GM11168 (cell line): ENCODE results near the gene HAL.

Source experiments
- in situ Hi-C: fragments of 300-500 bp; cut with MboI; formaldehyde crosslinking; loops from one replicate; pipeline ENCODE4 v1.12.0; 2022; ENCODE audit warnings: low sequenced_read_pairs; ENCODE audit not compliant: unreplicated experiment

The HAL gene

DNA sequence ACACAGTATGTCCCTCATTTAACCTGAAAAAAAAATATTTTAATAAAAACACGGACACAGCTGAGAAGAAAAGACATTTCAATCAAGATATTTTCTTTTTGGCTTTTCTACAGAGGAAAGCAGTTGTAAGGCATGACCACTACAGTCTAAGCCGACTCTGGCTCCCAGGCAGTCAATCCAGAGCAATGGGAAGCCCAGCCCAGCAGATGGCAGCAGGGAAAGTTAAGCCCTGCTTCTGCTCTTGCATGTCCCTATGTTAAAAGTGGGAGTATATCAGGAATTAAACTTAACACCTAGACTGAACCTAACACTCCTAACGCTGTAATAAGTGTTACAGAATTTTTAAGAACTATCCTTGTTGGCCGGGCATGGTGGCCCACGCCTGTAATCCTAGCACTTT is 19.5 kb upstream of the HAL start:
- in situ Hi-C loops = loop anchor here (10.0 kb wide), 1 partner anchor 101 kb away; no protein-coding TSS in a partner anchor

DNA sequence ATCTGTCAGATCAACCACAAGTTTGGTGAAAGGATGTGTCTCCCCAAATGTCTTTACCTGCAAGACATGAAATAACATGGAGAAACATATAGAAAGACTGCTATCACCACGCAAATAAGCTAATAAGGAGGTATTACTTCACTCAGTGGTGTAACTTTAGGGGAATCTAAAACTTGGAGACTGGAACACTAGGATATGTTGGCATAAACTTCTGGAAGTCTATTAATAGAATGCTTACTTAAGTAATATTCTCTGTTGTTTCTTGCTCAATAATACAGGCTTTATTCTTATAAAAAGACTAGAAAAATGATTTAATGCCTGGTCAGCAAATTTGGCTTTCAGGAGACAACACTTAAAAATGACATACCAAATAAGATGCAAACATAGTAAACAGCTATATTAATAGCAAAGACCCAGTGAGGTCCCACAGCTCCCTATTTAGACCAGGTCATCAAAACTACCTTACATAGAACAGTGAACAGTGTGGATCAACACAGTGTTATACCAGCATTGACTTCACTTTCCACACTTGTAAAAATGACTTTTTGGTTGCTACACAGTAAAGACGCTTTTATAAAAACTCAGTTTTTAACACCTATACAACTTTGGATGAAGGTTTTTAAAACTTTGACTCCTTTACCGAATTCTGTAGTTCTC is 18.9 kb upstream of the HAL start:
- in situ Hi-C loops = loop anchor here (10.0 kb wide), 1 partner anchor 100 kb away; no protein-coding TSS in a partner anchor

- in situ Hi-C loops = no loop called here
Observed at GRCh38 chr12:96007729-96008128, 11.6 kb upstream of the HAL start.

- in situ Hi-C loops = no loop called here
Observed at GRCh38 chr12:96006727-96007126, 10.6 kb upstream of the HAL start.

GRCh38 chr12:96000858-96001257 is 4.7 kb upstream of the HAL start:
- in situ Hi-C loops = no loop called here

GRCh38 chr12:95999484-95999883 is 3.3 kb upstream of the HAL start:
- in situ Hi-C loops = no loop called here

DNA sequence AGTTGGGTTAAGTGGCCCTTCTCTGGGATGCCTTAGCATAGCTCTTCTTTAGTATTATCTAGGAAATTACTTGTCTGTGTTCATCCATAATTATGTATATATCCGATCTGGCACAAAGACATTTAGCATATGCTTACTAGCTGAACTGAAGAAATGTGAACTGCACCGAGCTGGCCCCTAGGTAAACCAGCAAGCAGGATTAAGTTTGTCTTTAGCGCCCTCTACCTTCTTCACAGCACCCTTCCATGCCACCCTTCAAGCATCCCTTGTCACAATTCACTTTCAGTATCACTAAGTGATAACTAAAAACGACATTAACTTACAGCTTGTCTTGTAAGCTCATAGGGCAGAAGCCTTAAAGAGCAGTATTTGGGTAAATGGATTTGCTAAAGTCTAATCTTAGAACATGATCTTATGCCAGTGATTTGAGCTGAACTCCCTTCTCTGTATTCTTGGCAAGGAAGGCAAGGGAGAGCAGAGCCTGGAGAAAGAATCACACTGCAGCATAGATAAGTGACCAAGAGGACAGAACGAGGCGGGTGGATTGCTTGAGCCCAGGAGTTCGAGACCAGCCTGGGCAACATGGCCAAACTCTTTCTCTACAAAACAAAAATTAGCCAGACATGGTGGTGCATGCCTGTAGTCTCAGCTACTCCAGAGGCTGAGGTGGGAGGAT is 2.6 kb upstream of the HAL start:
- in situ Hi-C loops = no loop called here

- in situ Hi-C loops = no loop called here
Observed at GRCh38 chr12:95997911-95998510, 1.9 kb upstream of the HAL start.

DNA sequence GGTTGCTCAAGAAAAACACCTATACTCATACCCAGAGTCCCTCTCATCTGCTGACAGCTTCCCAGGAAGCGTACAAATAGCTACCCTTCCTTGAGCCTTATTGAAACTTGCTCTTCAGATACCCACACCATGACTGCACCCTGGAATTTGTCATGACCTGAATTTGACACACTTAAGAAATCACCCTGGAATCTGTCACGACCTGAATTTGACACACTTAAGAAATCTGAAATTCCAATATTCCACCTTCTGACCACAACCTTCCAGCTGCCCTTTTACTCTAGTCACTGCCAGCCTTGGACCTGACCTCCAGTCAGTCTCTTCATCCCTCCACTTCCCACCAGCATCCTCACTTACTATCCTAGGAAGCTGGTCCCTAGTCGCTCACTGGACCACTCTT is 1.1 kb upstream of the HAL start:
- in situ Hi-C loops = no loop called here

DNA sequence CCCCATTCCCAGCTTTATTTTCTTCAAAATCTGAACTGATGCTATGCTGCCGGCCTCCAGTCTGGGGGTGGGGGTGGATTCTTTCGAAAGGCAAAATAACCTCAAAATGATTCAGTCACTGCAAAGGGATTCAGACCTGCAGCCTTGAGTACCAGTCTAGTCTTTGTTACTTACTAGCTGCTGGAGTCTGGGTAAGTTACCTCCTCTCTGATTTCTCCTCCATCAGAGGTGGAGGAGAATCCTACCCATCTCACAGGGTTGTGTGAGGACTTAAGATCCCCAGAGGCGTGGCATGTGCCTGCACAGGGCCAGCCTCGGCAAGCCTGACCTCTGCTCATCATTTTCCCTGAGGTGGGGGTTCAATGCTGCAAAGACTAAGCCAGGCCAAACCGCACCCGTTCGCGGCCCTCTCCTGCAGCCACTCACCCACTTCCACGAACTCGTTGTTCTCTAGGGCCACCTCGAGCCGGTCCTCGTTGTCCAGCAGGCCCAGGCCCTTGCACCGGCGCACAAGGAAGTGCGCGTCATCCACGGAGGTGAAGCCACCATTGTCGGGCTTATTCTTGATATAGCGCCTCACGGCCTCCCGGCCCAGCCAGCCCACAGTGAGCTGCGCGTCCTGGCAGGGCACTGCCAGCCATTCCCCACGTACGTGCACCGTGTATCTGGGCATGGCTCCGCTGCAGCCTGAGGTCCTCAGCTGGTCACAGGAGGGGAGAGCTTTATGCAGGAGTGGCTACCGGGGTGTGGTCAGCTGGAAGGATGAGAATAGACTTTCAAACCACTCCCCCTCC is 709 bp downstream of the HAL start:
- in situ Hi-C loops = no loop called here

DNA sequence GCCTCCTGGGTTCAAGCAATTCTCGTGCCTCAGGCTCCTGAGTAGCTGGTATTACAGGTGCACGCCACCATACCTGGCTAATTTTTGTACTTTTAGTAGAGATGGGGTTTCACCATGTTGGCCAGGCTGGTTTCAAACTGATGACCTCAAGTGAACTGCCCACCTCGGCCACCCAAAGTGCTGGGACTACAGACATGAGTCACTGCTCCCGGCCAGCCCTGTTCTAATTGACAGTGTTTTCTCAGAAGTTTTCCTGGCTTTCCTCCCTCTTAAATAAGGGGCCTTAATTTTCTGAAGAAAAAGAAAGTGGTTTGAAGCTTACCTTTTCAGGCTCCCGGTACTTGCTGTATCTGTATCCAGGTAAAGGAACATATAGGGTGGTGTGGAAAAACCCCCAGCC is 1.7 kb downstream of the HAL start:
- in situ Hi-C loops = no loop called here

DNA sequence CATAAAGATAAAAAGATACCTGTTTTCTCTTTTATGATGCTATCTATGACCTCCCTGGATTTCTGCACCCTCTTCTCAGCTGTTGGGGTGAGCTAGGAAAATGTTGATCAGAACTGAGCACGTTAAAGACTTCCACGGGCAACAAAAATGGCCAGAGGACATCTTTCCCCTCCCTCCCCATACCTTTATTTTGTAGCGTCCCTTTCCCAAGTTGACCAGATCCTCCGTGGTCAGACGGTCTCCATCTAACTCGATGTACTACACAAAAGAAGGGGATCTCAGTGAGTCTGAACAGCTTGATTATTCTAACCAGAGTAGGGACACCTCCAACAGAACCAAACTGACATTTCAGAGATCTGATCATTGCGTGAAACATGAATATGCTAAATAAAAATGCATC is 2.2 kb downstream of the HAL start:
- in situ Hi-C loops = no loop called here

- in situ Hi-C loops = no loop called here
Observed at GRCh38 chr12:95990136-95990535, 6.0 kb downstream of the HAL start.

DNA sequence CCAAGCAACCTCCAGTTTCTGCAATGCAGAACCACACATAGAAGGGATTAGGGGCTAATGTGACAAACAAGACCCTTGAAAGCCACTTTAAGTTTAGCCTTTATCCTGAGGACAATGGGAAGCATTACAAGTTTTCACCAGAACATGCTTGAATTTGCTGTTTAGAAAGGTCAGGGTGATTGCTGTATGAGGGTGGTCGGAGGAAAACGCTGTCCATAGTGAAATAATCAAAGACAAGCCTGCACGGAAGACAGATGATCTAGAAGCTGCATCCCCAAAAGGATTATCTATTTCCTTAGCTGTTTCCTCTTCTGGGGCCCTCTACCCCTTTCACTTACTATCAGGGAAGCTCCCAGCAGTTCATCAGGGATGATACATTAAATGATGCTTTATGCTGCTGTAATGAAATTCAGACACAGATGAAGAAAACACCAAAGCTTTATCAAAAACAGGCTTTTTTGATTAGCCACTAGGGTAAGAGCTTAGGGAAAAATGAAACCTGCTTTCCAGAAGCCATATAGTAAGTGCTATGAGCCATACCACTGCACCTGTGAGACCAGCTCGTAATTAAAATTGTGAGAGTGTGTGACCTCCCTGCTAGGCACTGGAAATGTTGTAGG is 6.5 kb downstream of the HAL start:
- in situ Hi-C loops = no loop called here

GRCh38 chr12:95988506-95989275 is 7.5 kb downstream of the HAL start:
- in situ Hi-C loops = no loop called here

DNA sequence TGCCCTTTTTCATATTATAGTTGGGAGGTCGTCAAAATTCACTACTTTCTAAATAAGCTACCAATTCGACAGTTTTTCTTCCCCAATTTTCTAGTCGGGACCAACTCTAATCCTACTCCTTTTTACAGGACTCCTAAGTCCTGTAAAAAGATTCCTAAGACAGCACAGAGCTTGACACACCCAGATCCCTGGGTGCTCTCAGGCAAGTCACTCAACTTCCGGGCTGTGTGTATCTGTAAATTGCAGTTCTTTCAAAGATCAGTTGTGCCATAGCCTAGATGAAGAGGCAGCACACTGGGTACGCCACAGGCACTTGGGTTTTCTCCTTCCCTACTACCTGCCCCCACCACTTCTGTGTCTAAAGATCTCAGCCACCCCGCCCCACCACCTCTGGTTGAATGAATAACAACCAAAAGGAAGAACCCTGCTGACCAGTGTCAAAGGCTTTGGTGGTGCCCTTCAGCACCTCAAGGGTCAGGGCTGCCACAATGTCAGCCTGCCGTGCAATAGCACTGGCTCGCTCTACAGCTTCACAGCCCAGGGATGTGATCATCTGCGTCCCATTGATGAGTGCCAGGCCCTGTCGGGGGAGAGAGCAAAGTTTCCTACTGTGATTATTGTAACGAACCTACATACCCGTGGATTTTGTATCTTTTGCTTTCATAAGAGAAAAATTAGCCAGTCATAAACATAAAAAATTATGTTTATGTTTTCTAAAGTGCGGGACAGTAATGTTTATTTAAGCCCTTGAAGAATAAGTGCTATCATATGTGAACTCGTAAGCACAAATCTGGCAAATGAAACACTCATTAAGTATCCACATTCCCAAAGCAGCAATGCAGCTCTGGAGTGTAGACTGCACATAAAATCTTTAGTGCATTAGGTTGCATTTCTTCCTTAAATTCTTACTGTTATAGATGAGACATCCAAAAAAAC is 9.2 kb downstream of the HAL start:
- in situ Hi-C loops = no loop called here

GRCh38 chr12:95984682-95985081 is 11.5 kb downstream of the HAL start:
- in situ Hi-C loops = no loop called here

GRCh38 chr12:95982602-95983001 is 13.5 kb downstream of the HAL start:
- in situ Hi-C loops = no loop called here

DNA sequence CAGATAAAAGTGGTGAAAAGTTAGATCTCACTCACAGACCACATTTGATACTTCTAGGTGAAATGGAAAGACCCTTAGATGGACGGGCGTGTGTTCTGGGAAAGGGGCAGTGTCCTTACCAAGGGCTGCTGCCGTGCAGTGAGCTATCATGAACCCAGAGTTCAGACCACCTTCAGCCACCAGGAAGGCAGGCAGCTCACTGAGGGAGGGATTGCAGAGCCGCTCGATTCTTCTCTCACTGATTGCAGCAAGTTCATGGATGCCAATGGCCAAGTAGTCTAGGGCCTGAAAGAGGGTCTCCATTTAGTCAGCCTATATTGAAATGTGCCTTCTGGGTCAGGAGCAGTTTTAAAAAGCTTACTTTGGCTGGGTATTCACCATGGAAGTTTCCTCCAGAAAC is 15.7 kb downstream of the HAL start:
- in situ Hi-C loops = no loop called here
